WERI-Rb-1 (cell line): ENCODE data around the gene CCNI2.

Source experiments
- DNase-seq: peaks from one replicate; pipeline ENCODE4 v3.0.0-alpha.2; 2020
- H3K27ac ChIP-seq: fragments of 250-450 bp; sonication (Bioruptor Pico); 2 replicates; pipeline ENCODE4 v1.5.1; 2020; ENCODE audit warnings: mild to moderate bottlenecking, moderate library complexity
- H3K27me3 ChIP-seq: fragments of 250-450 bp; sonication (Bioruptor Pico); 2 replicates; pipeline ENCODE4 v1.5.1; 2021; ENCODE audit warnings: mild to moderate bottlenecking, low read depth, moderate library complexity; ENCODE audit not compliant: insufficient read depth, severe bottlenecking
- H3K36me3 ChIP-seq: fragments of 250-450 bp; sonication (Bioruptor Pico); 2 replicates; pipeline ENCODE4 v1.5.1; 2020; ENCODE audit warnings: mild to moderate bottlenecking, moderate library complexity
- H3K4me3 ChIP-seq: 2 replicates; pipeline ENCODE4 v1.5.1; 2011; ENCODE audit warnings: low read depth, mild to moderate bottlenecking, control low read depth, low read length
- H3K9me3 ChIP-seq: fragments of 250-450 bp; sonication (Bioruptor Pico); 2 replicates; pipeline ENCODE4 v1.5.1; 2021; ENCODE audit warnings: mild to moderate bottlenecking, moderate library complexity; ENCODE audit not compliant: severe bottlenecking
- CTCF ChIP-seq: IDR thresholded peaks from 2 replicates; pipeline ENCODE4 v1.5.1; 2011; ENCODE audit warnings: low read depth, mild to moderate bottlenecking, control low read depth, inconsistent platforms, low read length

CCNI2 gene

GRCh38 chr5:132747616-132748440 is 602 bp downstream of the CCNI2 start:
- H3K9me3 ChIP-seq: no peaks in the 10 kb centered on the region
- DNase-seq: no peak
- no peak for TF ChIP-seq CTCF
- H3K27me3 ChIP-seq: no peaks in the 10 kb centered on the region
- no peak overlapping the region for H3K4me3 ChIP-seq
- H3K36me3 ChIP-seq: no peaks in the 10 kb centered on the region
- H3K27ac ChIP-seq: no peak overlapping the region

GRCh38 chr5:132748522-132749000 is 1.3 kb downstream of the CCNI2 start:
- TF ChIP-seq CTCF: no peak
- Histone ChIP-seq H3K27me3 (no peaks in the 10 kb centered on the region), H3K27ac (no peak overlapping the region)

GRCh38 chr5:132749506-132749905 is 2.3 kb downstream of the CCNI2 start:
- TF ChIP-seq CTCF: no peak
- no peak overlapping the region for H3K4me3 ChIP-seq
- no peaks in the 10 kb centered on the region for H3K36me3 ChIP-seq
- no peaks in the 10 kb centered on the region for H3K9me3 ChIP-seq
- no peak overlapping the region for H3K27ac ChIP-seq
- no peaks in the 10 kb centered on the region for H3K27me3 ChIP-seq
- no peak for DNase-seq

More at GRCh38 chr5:132748522-132749000, 1.3 kb downstream of the CCNI2 start:
- Histone ChIP-seq H3K9me3 (no peaks in the 10 kb centered on the region), H3K4me3 (no peak overlapping the region), H3K36me3 (no peaks in the 10 kb centered on the region)
- no peak for DNase-seq

- no peak for TF ChIP-seq CTCF
- H3K27me3 ChIP-seq: no peaks in the 10 kb centered on the region
- H3K27ac ChIP-seq: no peak overlapping the region
- no peaks in the 10 kb centered on the region for H3K9me3 ChIP-seq
- H3K4me3 ChIP-seq: no peak overlapping the region
- no peak for DNase-seq
- no peaks in the 10 kb centered on the region for H3K36me3 ChIP-seq
Observed at GRCh38 chr5:132750471-132751230, 3.4 kb downstream of the CCNI2 start.

GRCh38 chr5:132751444-132751843 is 4.2 kb downstream of the CCNI2 start:
- Histone ChIP-seq H3K27me3 (no peaks in the 10 kb centered on the region), H3K4me3 (no peak overlapping the region), H3K9me3 (no peaks in the 10 kb centered on the region), H3K27ac (no peak overlapping the region), H3K36me3 (no peaks in the 10 kb centered on the region)
- no peak for TF ChIP-seq CTCF
- no peak for DNase-seq
